Peyer's patch (tissue), 4 donors: ENCODE data around the gene MUTYH.

ENCODE experiments used
- POLR2A ChIP-seq, 2 donors: fragments of 450-650 bp; IDR thresholded peaks; one replicate each; pipeline ENCODE4 v1.5.1; 2017; ENCODE audit warnings: antibody characterized with exemption in 2 of 2, mild to moderate bottlenecking in 2 of 2, moderate library complexity in 2 of 2
- TF ChIP-seq, protein P1 (sequence below), 6 experiments: fragments of 450-650 bp in 4 of 6; fragments of 200-600 bp in 2 of 6; sonication (generic) in 1 of 6; IDR thresholded peaks; one replicate each; pipeline ENCODE4 v1.5.1; 2017 to 2019; ENCODE audit warnings: antibody characterized with exemption in 6 of 6, mild to moderate bottlenecking in 3 of 6, moderate library complexity in 1 of 6

DNA sequence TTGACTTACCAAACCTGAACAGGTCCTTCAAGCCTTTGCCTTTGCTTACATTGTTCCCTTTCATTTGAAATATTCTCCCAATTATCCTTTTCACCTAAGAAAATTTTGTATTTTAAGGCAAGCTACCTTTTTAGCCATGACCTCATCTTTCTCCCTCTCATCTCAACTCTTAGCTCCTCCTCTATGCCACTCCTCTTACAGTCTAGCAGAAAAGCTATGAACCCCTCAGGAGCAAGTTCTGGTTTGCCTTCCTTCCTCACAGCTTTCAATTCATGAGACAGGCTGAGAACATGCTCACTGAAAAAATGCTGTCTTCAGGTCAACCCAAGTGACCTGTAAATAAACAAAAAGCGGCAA, 8.3 kb upstream of the MUTYH start:
- TF ChIP-seq, protein P1, sequence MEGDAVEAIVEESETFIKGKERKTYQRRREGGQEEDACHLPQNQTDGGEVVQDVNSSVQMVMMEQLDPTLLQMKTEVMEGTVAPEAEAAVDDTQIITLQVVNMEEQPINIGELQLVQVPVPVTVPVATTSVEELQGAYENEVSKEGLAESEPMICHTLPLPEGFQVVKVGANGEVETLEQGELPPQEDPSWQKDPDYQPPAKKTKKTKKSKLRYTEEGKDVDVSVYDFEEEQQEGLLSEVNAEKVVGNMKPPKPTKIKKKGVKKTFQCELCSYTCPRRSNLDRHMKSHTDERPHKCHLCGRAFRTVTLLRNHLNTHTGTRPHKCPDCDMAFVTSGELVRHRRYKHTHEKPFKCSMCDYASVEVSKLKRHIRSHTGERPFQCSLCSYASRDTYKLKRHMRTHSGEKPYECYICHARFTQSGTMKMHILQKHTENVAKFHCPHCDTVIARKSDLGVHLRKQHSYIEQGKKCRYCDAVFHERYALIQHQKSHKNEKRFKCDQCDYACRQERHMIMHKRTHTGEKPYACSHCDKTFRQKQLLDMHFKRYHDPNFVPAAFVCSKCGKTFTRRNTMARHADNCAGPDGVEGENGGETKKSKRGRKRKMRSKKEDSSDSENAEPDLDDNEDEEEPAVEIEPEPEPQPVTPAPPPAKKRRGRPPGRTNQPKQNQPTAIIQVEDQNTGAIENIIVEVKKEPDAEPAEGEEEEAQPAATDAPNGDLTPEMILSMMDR (IDR thresholded peaks at IDR 0.05): no peak
- no peak for TF ChIP-seq POLR2A (IDR thresholded peaks at IDR 0.05)
